ENCODE data around the gene ROR2.

Gene ROR2

DNA sequence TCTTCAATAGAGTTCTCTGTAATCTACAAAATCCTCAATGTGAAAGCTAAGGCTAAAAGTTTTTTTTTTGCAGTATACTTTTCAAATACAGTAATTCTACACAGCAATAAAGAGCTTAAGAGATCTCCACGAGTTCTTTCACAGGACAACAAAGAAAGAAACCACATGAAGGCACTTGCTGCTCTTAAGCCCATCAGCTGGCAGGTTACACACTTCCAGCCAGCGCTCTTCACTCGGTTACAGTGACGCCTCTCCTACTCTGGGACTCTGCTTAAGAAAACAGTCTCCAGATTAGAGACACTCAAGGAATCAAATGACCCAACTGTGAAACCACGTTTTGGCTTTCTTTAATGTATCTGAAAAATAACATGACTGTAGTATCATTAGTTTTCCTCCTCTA, 85.0 kb downstream of the ROR2 start:
- Histone ChIP-seq H2AFZ (ENCODE audit: low read depth) (no peak overlapping the region), H3K9ac (no peak overlapping the region), H4K20me1 (ENCODE audit: insufficient read depth) (no peaks in the 10 kb centered on the region), H3K36me3 (ENCODE audit: insufficient read depth) (no peaks in the 10 kb centered on the region), H3K4me2 (no peak overlapping the region), H3K27ac (no peak overlapping the region), H3K27me3 (ENCODE audit: insufficient read depth, low read depth) (no peaks in the 10 kb centered on the region), H3K4me1 (ENCODE audit: low read depth, poor library complexity, severe bottlenecking) (peaks cover 8% of the 10 kb centered on the region), H3K4me3 (IDR thresholded peaks at IDR 0.05; ENCODE audit: insufficient read depth, low read depth, low read length) (no peak overlapping the region), H3K79me2 (ENCODE audit: insufficient read depth, low read depth) (no peaks in the 10 kb centered on the region)
- TF ChIP-seq, protein P1, sequence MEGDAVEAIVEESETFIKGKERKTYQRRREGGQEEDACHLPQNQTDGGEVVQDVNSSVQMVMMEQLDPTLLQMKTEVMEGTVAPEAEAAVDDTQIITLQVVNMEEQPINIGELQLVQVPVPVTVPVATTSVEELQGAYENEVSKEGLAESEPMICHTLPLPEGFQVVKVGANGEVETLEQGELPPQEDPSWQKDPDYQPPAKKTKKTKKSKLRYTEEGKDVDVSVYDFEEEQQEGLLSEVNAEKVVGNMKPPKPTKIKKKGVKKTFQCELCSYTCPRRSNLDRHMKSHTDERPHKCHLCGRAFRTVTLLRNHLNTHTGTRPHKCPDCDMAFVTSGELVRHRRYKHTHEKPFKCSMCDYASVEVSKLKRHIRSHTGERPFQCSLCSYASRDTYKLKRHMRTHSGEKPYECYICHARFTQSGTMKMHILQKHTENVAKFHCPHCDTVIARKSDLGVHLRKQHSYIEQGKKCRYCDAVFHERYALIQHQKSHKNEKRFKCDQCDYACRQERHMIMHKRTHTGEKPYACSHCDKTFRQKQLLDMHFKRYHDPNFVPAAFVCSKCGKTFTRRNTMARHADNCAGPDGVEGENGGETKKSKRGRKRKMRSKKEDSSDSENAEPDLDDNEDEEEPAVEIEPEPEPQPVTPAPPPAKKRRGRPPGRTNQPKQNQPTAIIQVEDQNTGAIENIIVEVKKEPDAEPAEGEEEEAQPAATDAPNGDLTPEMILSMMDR (conservative IDR thresholded peaks at IDR 0.05; ENCODE audit: low read depth, low read length) = no peak

DNA sequence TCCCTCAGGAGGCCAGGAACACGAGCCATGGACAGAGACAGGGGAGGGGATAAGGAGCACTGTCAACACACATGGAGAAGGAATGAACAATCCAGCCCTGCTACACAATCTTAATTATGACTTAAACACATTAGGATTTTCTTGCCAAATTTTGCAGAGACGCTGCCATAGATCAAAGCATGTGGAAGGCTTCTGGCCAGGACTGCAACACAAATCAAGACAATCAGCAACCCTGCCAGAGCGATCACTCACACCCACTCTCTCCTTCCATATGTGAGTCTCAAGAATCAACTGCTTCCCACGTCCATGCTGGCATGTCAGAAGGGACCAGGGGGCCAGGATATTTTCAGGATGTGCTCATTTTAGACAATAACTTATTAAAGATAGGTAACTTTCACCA, 85.6 kb downstream of the ROR2 start:
- TF ChIP-seq, protein P1 (conservative IDR thresholded peaks at IDR 0.05; ENCODE audit: low read depth, low read length) = no peak
- no peak overlapping the region for H3K4me2 ChIP-seq
- no peak overlapping the region for H2AFZ ChIP-seq (ENCODE audit: low read depth)
- H3K27me3 ChIP-seq (ENCODE audit: insufficient read depth, low read depth) = no peaks in the 10 kb centered on the region
- H3K79me2 ChIP-seq (ENCODE audit: insufficient read depth, low read depth) = no peaks in the 10 kb centered on the region
- peaks cover 8% of the 10 kb centered on the region for H3K4me1 ChIP-seq (ENCODE audit: low read depth, poor library complexity, severe bottlenecking)
- H3K36me3 ChIP-seq (ENCODE audit: insufficient read depth) = no peaks in the 10 kb centered on the region
- no peak overlapping the region for H3K27ac ChIP-seq
- no peak overlapping the region for H3K9ac ChIP-seq
- no peak overlapping the region for H3K4me3 ChIP-seq (IDR thresholded peaks at IDR 0.05; ENCODE audit: insufficient read depth, low read depth, low read length)
- no peaks in the 10 kb centered on the region for H4K20me1 ChIP-seq (ENCODE audit: insufficient read depth)

DNA sequence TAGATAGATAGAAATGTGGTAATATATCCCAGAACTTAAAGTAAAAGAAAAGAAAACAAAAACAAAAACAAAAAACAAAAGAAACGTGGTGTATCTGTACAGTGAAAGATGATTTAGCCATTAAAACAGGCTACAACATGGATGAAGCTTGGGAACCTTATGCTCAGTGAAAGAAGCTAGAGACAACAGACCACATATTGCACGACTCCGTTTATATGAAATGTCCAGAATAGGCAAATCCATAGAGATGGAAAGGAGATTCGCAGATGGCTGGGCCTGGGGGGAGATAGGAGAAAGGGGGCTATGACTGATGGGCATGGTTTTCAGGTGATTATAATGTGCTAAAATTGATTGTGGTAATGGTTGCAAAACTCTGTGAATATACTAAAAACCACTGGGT, 86.6 kb downstream of the ROR2 start:
- Histone ChIP-seq H2AFZ (ENCODE audit: low read depth) (no peak overlapping the region), H3K4me3 (IDR thresholded peaks at IDR 0.05; ENCODE audit: insufficient read depth, low read depth, low read length) (no peak overlapping the region), H3K27me3 (ENCODE audit: insufficient read depth, low read depth) (no peaks in the 10 kb centered on the region), H3K79me2 (ENCODE audit: insufficient read depth, low read depth) (no peaks in the 10 kb centered on the region), H3K36me3 (ENCODE audit: insufficient read depth) (no peaks in the 10 kb centered on the region), H3K27ac (no peak overlapping the region), H3K4me1 (ENCODE audit: low read depth, poor library complexity, severe bottlenecking) (peaks cover 8% of the 10 kb centered on the region), H3K9ac (no peak overlapping the region), H4K20me1 (ENCODE audit: insufficient read depth) (no peaks in the 10 kb centered on the region), H3K4me2 (no peak overlapping the region)
- TF ChIP-seq, protein P1 (conservative IDR thresholded peaks at IDR 0.05; ENCODE audit: low read depth, low read length) = no peak

GRCh38 chr9:91858213-91859030, 91.6 kb downstream of the ROR2 start:
- Histone ChIP-seq H4K20me1 (ENCODE audit: insufficient read depth) (no peaks in the 10 kb centered on the region), H3K79me2 (ENCODE audit: insufficient read depth, low read depth) (no peaks in the 10 kb centered on the region), H3K36me3 (ENCODE audit: insufficient read depth) (no peaks in the 10 kb centered on the region), H3K9ac (no peak overlapping the region), H3K27ac (no peak overlapping the region), H3K4me2 (no peak overlapping the region), H3K27me3 (ENCODE audit: insufficient read depth, low read depth) (no peaks in the 10 kb centered on the region), H3K4me3 (IDR thresholded peaks at IDR 0.05; ENCODE audit: insufficient read depth, low read depth, low read length) (no peak overlapping the region), H2AFZ (ENCODE audit: low read depth) (no peak overlapping the region), H3K4me1 (ENCODE audit: low read depth, poor library complexity, severe bottlenecking) (no peaks in the 10 kb centered on the region)
- TF ChIP-seq, protein P1 (conservative IDR thresholded peaks at IDR 0.05; ENCODE audit: low read depth, low read length) = no peak

All from KMS-11 (cell line).